Smooth muscle cell (in vitro differentiated cells): Measurements from ENCODE around the gene MRPL27. TPM values are rescaled to one million over a fixed set of nuclear protein-coding genes. Genes with fewer than 3 reads are reported as not detected.
"Not testable (repeated sequence)": the region's sequence is repeated elsewhere in the genome, so short reads cannot be mapped to it uniquely, and the experiment has no call there.

Experiments
- DNase-seq: peaks from one replicate; lab custom pipeline; 2025; ENCODE audit not compliant: unreplicated experiment; lab: John Stamatoyannopoulos, UW
- H2AFZ ChIP-seq: fragments of 200-600 bp; sonication (generic); 2 replicates; pipeline ENCODE4 v1.6.0; 2016; ENCODE audit warnings: antibody characterized with exemption, low read depth, mild to moderate bottlenecking
- H3F3A ChIP-seq: fragments of 200-600 bp; sonication (generic); 2 replicates; pipeline ENCODE4 v1.6.0; 2017; ENCODE audit warnings: antibody characterized with exemption, low read depth
- H3K27ac ChIP-seq: fragments of 200-600 bp; sonication (generic); 2 replicates; pipeline ENCODE4 v1.5.1; 2016; ENCODE audit warnings: low read depth, mild to moderate bottlenecking
- H3K27me3 ChIP-seq: fragments of 200-600 bp; sonication (generic); 2 replicates; pipeline ENCODE4 v1.6.1; 2016; ENCODE audit warnings: low read depth, mild to moderate bottlenecking
- H3K36me3 ChIP-seq: fragments of 200-600 bp; sonication (generic); 2 replicates; pipeline ENCODE4 v1.5.1; 2016; ENCODE audit warnings: low read depth
- H3K4me1 ChIP-seq: fragments of 200-600 bp; sonication (generic); 2 replicates; pipeline ENCODE4 v1.5.1; 2016; ENCODE audit warnings: low read depth
- H3K4me2 ChIP-seq: fragments of 200-600 bp; sonication (generic); 2 replicates; pipeline ENCODE4 v1.6.0; 2016; ENCODE audit warnings: mild to moderate bottlenecking
- H3K4me3 ChIP-seq: fragments of 200-600 bp; sonication (generic); 2 replicates; pipeline ENCODE4 v1.5.1; 2016; ENCODE audit warnings: mild to moderate bottlenecking
- H3K79me2 ChIP-seq: fragments of 200-600 bp; sonication (generic); 2 replicates; pipeline ENCODE4 v1.6.0; 2016; ENCODE audit warnings: low read depth, mild to moderate bottlenecking
- H3K9ac ChIP-seq: fragments of 200-600 bp; sonication (generic); 2 replicates; pipeline ENCODE4 v1.6.0; 2016; ENCODE audit warnings: low read depth
- H3K9me3 ChIP-seq: fragments of 200-600 bp; sonication (generic); replicated peaks from 2 replicates; pipeline ENCODE4 v1.5.1; 2016; ENCODE audit warnings: low read depth
- H4K20me1 ChIP-seq: fragments of 200-600 bp; sonication (generic); 2 replicates; pipeline ENCODE4 v1.6.0; 2016; ENCODE audit warnings: low read depth
- WGBS: methylation state at CpG from one replicate; pipeline ENCODE4 v1.1.7; 2016; ENCODE audit warnings: low lambda C conversion rate; 5-methylcytosine and 5-hydroxymethylcytosine counted together
- polyA plus RNA-seq: library from polyadenylated mRNA; unstranded; fragments of >200 nt; fragmentation: Nextera tagmentation; extraction: Ambion mirVana; gene quantifications from 2 replicates; pipeline ENCODE4 v1.2.1, GENCODE V29; 2016
- total RNA-seq: library from RNA; depleted of rRNA; stranded (reverse); fragments of >200 nt; gene quantifications from 2 replicates; pipeline ENCODE4 v1.2.3, GENCODE V29; 2014
- TF ChIP-seq, protein P1 (sequence below): fragments of 200-600 bp; sonication (generic); IDR thresholded peaks from 2 replicates; pipeline ENCODE4 v1.5.1; 2017; ENCODE audit warnings: borderline replicate concordance, mild to moderate bottlenecking, antibody characterized with exemption; ENCODE audit not compliant: insufficient read depth, poor library complexity, severe bottlenecking

MRPL27 gene
- total and polyA plus RNA-seq, 2 experiments from 2014 or later, result 62.8 to 138 TPM

DNA sequence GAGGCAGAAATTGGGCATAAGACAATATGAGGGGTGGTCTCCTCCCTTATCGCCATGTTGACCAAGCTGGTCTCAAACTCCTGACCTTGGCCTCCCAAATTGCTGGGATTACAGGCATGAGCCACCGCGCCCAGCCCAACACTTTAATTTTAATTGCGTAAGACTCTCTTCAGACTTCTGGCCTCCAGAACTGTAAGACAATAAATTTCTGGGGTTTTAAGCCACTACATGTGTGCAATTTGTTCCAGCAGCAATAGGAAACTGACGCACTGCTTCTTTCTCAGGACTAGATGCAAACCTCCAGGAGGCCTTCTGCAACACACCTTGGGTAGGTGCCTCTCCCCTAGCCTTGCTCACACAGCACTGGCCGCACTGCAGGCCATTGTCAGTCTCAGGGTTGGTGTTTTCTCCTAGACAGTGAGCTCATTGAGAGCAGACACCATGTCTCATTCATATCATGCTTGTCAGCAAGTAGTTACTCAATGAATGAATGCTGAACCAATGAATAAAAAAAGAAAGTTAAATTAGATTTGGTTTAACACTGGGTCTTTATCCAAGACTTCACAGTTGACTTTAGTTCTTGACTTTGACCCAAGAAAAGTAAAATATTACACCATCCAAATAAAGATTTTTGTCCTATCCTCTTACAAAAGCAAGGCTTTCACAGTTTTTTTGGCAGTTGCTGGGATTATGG is 47.6 kb upstream of the MRPL27 start:
- H2AFZ ChIP-seq, result no peak overlapping the region
- H3K4me3 ChIP-seq, result no peak overlapping the region
- WGBS, result 91% methylated on average over 6 of the region's 6 CpGs

DNA sequence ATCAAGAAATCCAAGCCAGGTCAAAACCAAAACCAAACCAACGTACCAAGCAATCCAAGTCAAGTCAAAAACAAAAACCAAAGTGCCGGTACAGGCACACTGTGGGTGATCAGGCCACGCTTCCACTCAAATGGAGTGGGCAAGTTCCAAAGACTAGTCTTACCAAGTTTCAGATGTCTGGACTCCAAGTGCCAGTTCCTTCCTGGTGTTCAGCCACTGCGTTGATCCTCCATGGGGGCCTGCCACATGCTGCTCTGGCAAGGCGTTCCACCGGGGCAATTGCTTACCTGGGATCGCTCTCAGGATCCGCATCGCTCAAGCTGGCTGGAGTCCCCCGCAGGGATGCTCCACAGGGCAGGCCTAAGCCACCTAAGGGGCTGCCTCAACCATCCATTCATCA is 46.6 kb upstream of the MRPL27 start:
- not testable (repeated sequence) for H3K36me3 ChIP-seq, H3K9ac ChIP-seq, H3K4me1 ChIP-seq, H3K27ac ChIP-seq, DNase-seq, H3F3A ChIP-seq, H3K4me3 ChIP-seq, H3K79me2 ChIP-seq, H3K4me2 ChIP-seq, H3K27me3 ChIP-seq, H4K20me1 ChIP-seq, H3K9me3 ChIP-seq, H2AFZ ChIP-seq
- 97% methylated on average over 10 of the region's 10 CpGs for WGBS

More for the DNA sequence above, 47.6 kb upstream of the MRPL27 start:
- DNase-seq, result no peak
- Histone ChIP-seq H3K27me3 (no peaks in the 10 kb centered on the region), H3F3A (peaks cover 7% of the 10 kb centered on the region), H3K4me2 (no peak overlapping the region), H3K9ac (no peak overlapping the region), H3K4me1 (peaks cover 3% of the 10 kb centered on the region), H3K9me3 (no peaks in the 10 kb centered on the region), H3K27ac (no peak overlapping the region), H3K79me2 (no peaks in the 10 kb centered on the region), H4K20me1 (no peaks in the 10 kb centered on the region), H3K36me3 (no peaks in the 10 kb centered on the region)
- TF ChIP-seq, protein P1, sequence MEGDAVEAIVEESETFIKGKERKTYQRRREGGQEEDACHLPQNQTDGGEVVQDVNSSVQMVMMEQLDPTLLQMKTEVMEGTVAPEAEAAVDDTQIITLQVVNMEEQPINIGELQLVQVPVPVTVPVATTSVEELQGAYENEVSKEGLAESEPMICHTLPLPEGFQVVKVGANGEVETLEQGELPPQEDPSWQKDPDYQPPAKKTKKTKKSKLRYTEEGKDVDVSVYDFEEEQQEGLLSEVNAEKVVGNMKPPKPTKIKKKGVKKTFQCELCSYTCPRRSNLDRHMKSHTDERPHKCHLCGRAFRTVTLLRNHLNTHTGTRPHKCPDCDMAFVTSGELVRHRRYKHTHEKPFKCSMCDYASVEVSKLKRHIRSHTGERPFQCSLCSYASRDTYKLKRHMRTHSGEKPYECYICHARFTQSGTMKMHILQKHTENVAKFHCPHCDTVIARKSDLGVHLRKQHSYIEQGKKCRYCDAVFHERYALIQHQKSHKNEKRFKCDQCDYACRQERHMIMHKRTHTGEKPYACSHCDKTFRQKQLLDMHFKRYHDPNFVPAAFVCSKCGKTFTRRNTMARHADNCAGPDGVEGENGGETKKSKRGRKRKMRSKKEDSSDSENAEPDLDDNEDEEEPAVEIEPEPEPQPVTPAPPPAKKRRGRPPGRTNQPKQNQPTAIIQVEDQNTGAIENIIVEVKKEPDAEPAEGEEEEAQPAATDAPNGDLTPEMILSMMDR, result no peak

DNA sequence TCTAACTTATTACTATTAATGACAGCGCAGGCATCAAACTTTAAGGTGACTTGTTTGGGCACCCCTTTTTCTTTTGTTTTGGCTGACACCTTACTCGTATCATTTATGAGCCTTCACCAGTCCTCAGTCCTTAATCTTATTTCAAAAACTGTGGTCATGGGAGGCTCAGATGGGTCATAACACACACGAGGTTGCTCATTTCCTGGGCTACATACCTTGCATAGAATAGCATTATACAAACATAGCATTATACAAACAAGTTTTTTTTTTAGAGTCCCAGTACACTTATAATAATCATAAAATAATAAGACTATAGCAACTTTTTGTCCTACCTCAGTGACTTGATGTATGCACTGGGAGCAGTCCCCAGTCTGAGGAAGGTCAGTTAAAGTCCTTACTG is 41.8 kb upstream of the MRPL27 start:
- Histone ChIP-seq H3K4me3 (no peak overlapping the region), H3F3A (no peaks in the 10 kb centered on the region), H3K79me2 (no peaks in the 10 kb centered on the region), H3K4me1 (no peaks in the 10 kb centered on the region), H3K27me3 (no peaks in the 10 kb centered on the region), H3K4me2 (no peak overlapping the region), H3K36me3 (no peaks in the 10 kb centered on the region), H3K27ac (no peak overlapping the region), H4K20me1 (no peaks in the 10 kb centered on the region), H2AFZ (no peak overlapping the region), H3K9me3 (no peaks in the 10 kb centered on the region), H3K9ac (no peak overlapping the region)
- no peak for DNase-seq
- TF ChIP-seq, protein P1, result no peak
- 78% methylated on average over 3 of the region's 3 CpGs for whole genome bisulfite sequencing

DNA sequence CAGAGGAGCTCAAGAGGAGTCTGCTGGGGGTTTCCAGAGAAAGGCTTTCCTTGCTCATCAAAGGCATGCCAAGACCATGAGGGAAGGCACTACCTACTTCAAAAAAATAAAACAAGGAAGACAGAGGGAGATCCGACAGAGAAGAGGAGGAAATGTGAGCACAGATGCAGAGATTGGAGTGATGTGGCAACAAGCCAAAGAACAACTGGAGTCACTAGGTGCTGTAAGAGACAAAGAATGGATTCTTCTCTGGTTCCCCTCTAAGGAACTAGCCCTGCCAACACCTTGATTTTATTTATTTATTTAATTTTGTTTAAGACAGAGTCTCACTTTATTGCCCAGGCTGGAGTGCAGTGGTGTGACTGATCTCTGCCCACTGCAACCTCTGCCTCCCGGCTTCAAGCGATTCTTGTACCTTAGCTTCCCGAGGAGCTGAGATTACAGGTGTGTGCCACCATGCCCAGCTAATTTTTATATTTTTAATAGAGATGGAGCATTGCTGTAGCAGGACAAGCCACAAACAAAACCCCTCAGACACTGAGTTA is 39.3 kb upstream of the MRPL27 start:
- no peak for DNase-seq
- Histone ChIP-seq H3K9ac (no peak overlapping the region), H3K4me3 (no peak overlapping the region), H3K79me2 (no peaks in the 10 kb centered on the region), H4K20me1 (no peaks in the 10 kb centered on the region), H3K4me1 (no peaks in the 10 kb centered on the region), H3K36me3 (no peaks in the 10 kb centered on the region), H3K27me3 (no peaks in the 10 kb centered on the region), H3K27ac (no peak overlapping the region), H3K4me2 (no peak overlapping the region), H3K9me3 (no peaks in the 10 kb centered on the region), H3F3A (no peaks in the 10 kb centered on the region), H2AFZ (no peak overlapping the region)
- 92% methylated on average over 4 of the region's 4 CpGs for WGBS
- TF ChIP-seq, protein P1, result no peak
